ENCODE data around the gene ZAR1L.

The ZAR1L gene

DNA sequence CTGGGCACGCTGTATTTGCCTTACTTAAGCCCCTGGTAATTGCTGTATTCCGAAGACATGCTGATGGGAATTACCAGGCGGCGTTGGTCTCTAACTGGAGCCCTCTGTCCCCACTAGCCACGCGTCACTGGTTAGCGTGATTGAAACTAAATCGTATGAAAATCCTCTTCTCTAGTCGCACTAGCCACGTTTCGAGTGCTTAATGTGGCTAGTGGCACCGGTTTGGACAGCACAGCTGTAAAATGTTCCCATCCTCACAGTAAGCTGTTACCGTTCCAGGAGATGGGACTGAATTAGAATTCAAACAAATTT is 821 bp upstream of the ZAR1L start:
- DNase-seq (ENCODE audit: low spot score), result peak; percentile 49
- in situ Hi-C loops (cut with MboI; ENCODE audit: low sequenced_read_pairs, unreplicated experiment), result loop anchor here (10.0 kb wide), 2 partner anchors 291 to 401 kb away; no protein-coding TSS in a partner anchor
- TF ChIP-seq, protein P1, sequence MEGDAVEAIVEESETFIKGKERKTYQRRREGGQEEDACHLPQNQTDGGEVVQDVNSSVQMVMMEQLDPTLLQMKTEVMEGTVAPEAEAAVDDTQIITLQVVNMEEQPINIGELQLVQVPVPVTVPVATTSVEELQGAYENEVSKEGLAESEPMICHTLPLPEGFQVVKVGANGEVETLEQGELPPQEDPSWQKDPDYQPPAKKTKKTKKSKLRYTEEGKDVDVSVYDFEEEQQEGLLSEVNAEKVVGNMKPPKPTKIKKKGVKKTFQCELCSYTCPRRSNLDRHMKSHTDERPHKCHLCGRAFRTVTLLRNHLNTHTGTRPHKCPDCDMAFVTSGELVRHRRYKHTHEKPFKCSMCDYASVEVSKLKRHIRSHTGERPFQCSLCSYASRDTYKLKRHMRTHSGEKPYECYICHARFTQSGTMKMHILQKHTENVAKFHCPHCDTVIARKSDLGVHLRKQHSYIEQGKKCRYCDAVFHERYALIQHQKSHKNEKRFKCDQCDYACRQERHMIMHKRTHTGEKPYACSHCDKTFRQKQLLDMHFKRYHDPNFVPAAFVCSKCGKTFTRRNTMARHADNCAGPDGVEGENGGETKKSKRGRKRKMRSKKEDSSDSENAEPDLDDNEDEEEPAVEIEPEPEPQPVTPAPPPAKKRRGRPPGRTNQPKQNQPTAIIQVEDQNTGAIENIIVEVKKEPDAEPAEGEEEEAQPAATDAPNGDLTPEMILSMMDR (IDR thresholded peaks at IDR 0.05; ENCODE audit: borderline replicate concordance, control extremely low read depth, extremely low read depth, insufficient read depth, missing control alignments), result no peak

DNA sequence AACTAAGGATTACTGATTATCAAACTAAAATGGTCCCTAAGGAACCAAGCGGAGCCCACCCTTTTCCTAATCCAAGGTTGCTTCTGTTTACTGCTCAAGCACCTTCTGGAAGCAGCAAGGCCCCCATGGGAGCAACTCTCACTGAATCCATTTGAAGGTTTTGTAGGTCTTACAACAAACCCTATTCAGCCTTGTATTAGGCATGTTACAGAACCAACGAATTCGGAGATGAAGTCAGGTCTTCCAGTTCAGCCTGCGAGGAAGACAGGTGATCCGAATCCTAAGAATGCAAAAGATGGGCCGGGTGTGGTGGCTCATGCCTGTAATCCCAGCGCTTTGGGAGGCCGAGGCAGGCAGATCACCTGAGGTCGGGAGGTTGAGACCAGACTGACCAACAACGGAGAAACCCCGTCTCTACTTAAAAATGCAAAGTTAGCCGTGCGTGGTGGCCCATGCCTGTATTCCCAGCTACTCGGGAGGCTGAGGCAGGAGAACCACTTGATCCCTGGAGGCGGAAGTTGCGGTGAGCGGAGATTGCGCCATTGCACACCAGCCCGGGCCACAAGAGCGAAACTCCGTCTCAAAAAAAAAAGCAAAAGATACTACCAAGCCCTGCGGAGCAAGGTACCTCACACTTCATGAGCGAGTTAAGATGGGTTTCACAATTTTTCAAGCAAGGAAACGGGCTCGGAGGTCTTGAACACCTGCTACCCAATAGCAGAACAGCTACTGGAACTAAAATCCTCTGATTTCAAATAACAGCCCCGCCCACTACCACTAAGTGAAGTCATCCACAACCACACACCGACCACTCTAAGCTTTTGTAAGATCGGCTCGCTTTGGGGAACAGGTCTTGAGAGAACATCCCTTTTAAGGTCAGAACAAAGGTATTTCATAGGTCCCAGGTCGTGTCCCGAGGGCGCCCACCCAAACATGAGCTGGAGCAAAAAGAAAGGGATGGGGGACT is 609 bp downstream of the ZAR1L start:
- peak; percentile 64 for DNase-seq (ENCODE audit: low spot score)
- in situ Hi-C loops (cut with MboI; ENCODE audit: low sequenced_read_pairs, unreplicated experiment), result loop anchor here (10.0 kb wide), 2 partner anchors 290 to 400 kb away; no protein-coding TSS in a partner anchor
- TF ChIP-seq, protein P1 (IDR thresholded peaks at IDR 0.05; ENCODE audit: borderline replicate concordance, control extremely low read depth, extremely low read depth, insufficient read depth, missing control alignments), result no peak

DNA sequence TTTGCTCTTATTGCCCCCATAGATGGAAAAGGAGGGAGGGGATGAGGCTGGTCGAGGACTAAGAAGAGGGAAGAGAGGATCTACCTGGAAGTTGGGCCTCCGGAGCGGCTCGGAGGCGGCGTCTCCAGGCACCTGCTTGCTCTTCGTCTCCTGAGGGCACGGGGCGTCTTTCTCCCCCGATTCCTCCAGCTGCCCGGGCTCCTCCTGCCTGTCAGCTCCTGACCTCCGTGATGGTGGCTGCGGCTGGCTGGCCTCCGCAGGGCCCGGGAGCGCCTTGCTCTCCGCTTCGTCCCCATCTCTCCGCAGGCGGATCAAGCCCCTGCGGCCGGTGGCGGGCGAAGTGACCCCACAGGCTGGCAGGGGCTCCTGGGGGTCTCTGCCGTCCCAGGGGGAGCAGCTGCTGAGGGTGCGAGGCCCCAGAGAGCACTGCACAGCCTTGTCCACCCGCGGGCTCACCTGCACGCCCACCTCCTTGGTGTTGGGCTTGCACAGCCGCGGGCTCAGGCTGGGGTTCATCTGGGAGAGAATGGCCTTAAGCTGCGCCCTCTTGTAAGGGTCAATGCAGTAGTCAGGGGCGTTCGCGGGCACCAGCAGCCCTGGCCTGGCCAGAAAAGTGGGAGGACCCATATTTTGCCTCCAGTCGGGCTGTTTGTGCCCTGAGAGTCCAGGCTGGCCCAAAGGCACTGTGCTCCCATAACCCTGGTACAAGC is 3.8 kb downstream of the ZAR1L start:
- in situ Hi-C loops (cut with MboI; ENCODE audit: low sequenced_read_pairs, unreplicated experiment), result loop anchor here (10.0 kb wide), 2 partner anchors 287 to 397 kb away; no protein-coding TSS in a partner anchor
- TF ChIP-seq, protein P1 (IDR thresholded peaks at IDR 0.05; ENCODE audit: borderline replicate concordance, control extremely low read depth, extremely low read depth, insufficient read depth, missing control alignments), result no peak
- no peak for DNase-seq (ENCODE audit: low spot score)

DNA sequence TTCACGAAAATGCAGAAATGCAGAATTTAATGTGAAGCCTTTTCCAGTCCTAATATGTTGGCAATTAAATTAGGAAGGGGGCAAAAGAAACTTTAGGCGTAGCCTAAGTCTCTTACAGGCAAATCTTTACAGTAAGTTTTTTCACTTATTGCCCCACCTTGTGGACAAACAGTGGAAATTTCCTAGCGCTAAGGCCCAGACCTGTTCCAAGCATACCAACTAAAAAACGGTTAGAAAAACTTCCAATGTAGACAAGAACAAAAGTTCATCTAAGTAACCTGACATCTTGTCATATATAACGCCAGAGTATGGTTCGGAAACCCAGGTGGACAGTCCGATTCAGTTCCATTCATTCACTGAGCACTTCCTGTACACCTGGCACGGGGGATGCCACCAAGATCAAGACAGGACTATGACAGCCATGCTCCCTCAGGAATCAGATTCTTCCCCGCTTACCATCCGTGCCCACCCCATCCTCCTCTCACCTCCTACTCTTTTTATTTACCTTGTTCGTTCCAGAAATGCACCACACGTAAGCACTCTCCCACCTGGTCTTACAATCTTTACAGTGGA is 4.9 kb downstream of the ZAR1L start:
- peak; percentile 52 for DNase-seq (ENCODE audit: low spot score)
- TF ChIP-seq, protein P1 (IDR thresholded peaks at IDR 0.05; ENCODE audit: borderline replicate concordance, control extremely low read depth, extremely low read depth, insufficient read depth, missing control alignments), result peak; percentile 60
- in situ Hi-C loops (cut with MboI; ENCODE audit: low sequenced_read_pairs, unreplicated experiment), result loop anchor here (10.0 kb wide), 2 partner anchors 285 to 395 kb away; no protein-coding TSS in a partner anchor

DNA sequence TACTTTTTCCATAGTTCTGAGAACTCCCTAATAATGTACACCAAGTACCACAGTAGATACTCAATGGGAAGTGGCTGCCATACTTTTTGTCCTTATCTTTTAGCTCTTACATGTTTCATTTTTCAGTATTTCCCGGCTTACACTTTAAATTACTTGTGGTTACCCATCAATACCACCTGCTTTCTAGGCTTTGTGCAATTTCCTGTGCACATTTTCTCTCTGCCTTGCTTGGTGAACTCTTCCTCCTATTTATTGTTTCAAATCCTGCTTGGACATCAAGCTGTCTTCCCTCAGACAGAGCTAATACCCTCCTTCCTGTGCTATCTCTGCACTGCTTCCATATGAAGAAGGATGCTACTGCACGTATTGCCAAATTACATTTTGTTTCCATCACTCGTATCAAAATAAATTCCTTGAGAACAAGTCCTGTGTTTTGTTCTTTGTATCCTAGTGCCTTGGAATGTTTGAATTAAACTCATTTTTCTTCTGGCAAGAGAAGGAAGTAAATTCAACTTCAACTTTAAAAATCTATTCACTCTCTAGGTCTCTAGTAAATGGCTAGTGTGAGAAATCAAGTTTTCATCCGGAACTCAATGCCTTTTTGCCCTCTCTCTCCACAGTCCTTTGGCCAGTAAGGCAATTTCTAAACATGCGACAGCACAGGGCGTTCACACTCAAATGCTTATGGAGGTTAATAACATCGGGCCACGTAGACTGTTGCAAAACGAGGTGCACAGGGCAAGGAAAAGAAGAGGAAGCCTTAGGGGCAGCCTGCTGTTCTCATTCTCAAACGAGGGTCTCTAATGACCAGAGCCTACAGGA is 5.6 kb downstream of the ZAR1L start:
- TF ChIP-seq, protein P1 (IDR thresholded peaks at IDR 0.05; ENCODE audit: borderline replicate concordance, control extremely low read depth, extremely low read depth, insufficient read depth, missing control alignments), result no peak
- DNase-seq (ENCODE audit: low spot score), result no peak
- in situ Hi-C loops (cut with MboI; ENCODE audit: low sequenced_read_pairs, unreplicated experiment), result loop anchor here (10.0 kb wide), 2 partner anchors 285 to 395 kb away; no protein-coding TSS in a partner anchor

Measured in GM13976 (cell line).